Ovary (tissue), 3 donors: Measurements from ENCODE around the gene ELFN1.

Experiments used
- POLR2A ChIP-seq: fragments of 450-650 bp; IDR thresholded peaks from one replicate; pipeline ENCODE4 v1.6.1; 2017; ENCODE audit warnings: antibody characterized with exemption, mild to moderate bottlenecking, moderate library complexity
- TF ChIP-seq, protein P1 (sequence below), 3 donors: fragments of 450-650 bp in 2 of 3; fragments of 200-600 bp in 1 of 3; IDR thresholded peaks; one replicate each; pipeline versions ENCODE4 v1.5.1 to v1.8.0; 2016 to 2022; ENCODE audit warnings: antibody characterized with exemption in 3 of 3, mild to moderate bottlenecking in 1 of 3
- donor health status: DM: no; HTN: no; CAD: no.

DNA sequence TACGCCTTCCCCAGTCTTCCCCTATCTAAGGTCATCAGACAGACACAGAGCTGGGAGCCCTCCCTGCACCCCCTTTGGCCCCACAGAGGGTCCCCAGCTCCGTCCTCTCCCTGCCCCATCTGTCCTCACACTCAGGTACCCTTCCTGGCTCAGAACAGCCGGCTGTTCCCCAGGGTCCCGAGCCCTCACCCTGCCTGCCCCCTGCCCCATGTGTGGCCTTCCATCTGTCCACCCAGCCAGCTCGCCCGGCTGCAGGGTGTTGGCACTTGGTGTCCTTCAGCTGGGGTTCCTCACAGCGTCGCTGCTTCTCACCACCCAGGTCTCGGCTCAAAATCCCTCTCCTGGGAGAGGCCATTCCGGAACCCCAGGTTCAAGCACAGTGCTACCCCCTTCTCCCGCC is 28.9 kb upstream of the ELFN1 start:
- TF ChIP-seq, protein P1, sequence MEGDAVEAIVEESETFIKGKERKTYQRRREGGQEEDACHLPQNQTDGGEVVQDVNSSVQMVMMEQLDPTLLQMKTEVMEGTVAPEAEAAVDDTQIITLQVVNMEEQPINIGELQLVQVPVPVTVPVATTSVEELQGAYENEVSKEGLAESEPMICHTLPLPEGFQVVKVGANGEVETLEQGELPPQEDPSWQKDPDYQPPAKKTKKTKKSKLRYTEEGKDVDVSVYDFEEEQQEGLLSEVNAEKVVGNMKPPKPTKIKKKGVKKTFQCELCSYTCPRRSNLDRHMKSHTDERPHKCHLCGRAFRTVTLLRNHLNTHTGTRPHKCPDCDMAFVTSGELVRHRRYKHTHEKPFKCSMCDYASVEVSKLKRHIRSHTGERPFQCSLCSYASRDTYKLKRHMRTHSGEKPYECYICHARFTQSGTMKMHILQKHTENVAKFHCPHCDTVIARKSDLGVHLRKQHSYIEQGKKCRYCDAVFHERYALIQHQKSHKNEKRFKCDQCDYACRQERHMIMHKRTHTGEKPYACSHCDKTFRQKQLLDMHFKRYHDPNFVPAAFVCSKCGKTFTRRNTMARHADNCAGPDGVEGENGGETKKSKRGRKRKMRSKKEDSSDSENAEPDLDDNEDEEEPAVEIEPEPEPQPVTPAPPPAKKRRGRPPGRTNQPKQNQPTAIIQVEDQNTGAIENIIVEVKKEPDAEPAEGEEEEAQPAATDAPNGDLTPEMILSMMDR (IDR thresholded peaks at IDR 0.05): no peak
- TF ChIP-seq POLR2A: no peak
